Lung (tissue), 12 donors: ENCODE data around the gene JAK3. TPM values are rescaled to one million over a fixed set of nuclear protein-coding genes. Genes with fewer than 3 reads are reported as not detected.

Experiments
- ATAC-seq: fragments of 200-7000 bp; cut with Tn5 transposase; one replicate; pipeline ENCODE4 v1.9.1; 2020; ENCODE audit warnings: moderate number of reproducible peaks; ENCODE audit not compliant: insufficient read depth, low FRiP score
- DNase-seq, 3 donors: peaks; one replicate each; pipeline ENCODE4 v3.0.0-alpha.2; 2013 to 2017
- H3K27ac ChIP-seq, 2 donors: one replicate each; pipeline ENCODE4 v1.5.1; 2013; ENCODE audit warnings: mild to moderate bottlenecking in 2 of 2, moderate library complexity in 2 of 2, control low read depth in 1 of 2, inconsistent platforms in 1 of 2, low read depth in 1 of 2, low read length in 1 of 2
- H3K27me3 ChIP-seq, 3 donors: one replicate each; pipeline ENCODE4 v1.5.1; 2013; ENCODE audit warnings: low read length in 2 of 3; ENCODE audit not compliant: control insufficient read depth in 3 of 3, insufficient read depth in 3 of 3
- H3K36me3 ChIP-seq, 4 donors: one replicate each; pipeline ENCODE4 v1.5.1; 2013; ENCODE audit warnings: low read length in 4 of 4, mild to moderate bottlenecking in 1 of 4, moderate library complexity in 1 of 4; ENCODE audit not compliant: control insufficient read depth in 4 of 4, insufficient read depth in 4 of 4
- H3K4me1 ChIP-seq, 5 donors: one replicate each; pipeline ENCODE4 v1.5.1; 2013; ENCODE audit warnings: low read length in 5 of 5, mild to moderate bottlenecking in 2 of 5, moderate library complexity in 1 of 5; ENCODE audit not compliant: control insufficient read depth in 5 of 5, insufficient read depth in 5 of 5
- H3K4me3 ChIP-seq: one replicate; pipeline ENCODE4 v1.5.1; 2013; ENCODE audit warnings: mild to moderate bottlenecking, control low read depth, moderate library complexity
- H3K9ac ChIP-seq, 2 donors: one replicate each; pipeline ENCODE4 v1.5.1; 2013; ENCODE audit warnings: low read length in 2 of 2, control low read depth in 1 of 2; ENCODE audit not compliant: insufficient read depth in 1 of 2
- H3K9me3 ChIP-seq, 4 donors: one replicate each; pipeline ENCODE4 v1.5.1; 2013; ENCODE audit warnings: low read length in 3 of 4, mild to moderate bottlenecking in 1 of 4, moderate library complexity in 1 of 4; ENCODE audit not compliant: control insufficient read depth in 4 of 4, insufficient read depth in 3 of 4
- CTCF ChIP-seq: IDR thresholded peaks from 2 replicates; pipeline ENCODE4 v1.5.1; 2012; ENCODE audit warnings: mild to moderate bottlenecking; ENCODE audit errors: control extremely low read depth, extremely low read depth
- WGBS, 2 donors: extraction: QIAGEN DNeasy Blood & Tissue Kit; methylation state at CpG; one replicate each; pipeline ENCODE4 v1.1.7; 2013; 5-methylcytosine and 5-hydroxymethylcytosine counted together
- polyA plus RNA-seq, 2 donors: library from polyadenylated mRNA; stranded (reverse); fragments of 200-250 nt; gene quantifications; one replicate each; pipeline ENCODE4 v1.2.1, GENCODE V29; 2013
- total RNA-seq, 2 donors: library from RNA; depleted of rRNA in 1 of 2; stranded (reverse); fragments of >200 nt in 1 of 2; gene quantifications; one replicate each; pipeline ENCODE4 v1.2.1, GENCODE V29; 2014 to 2021
- donor health status: control.
- donor health status: control.
- donor health status: Bipolar disorder and iron deficiency.
- donor health status: healthy.
- donor health status: DM: yes; HTN: yes; CAD: no.

JAK3 gene
- total and polyA plus RNA-seq, 4 donors = 5.2 to 32.5 (median 18.0) TPM

- H3K9me3 ChIP-seq = no peaks in the 10 kb centered on the region
- no peaks in the 10 kb centered on the region for H3K36me3 ChIP-seq
- ATAC-seq (no peak), DNase-seq (peak in 2 of 3 donors; percentile 9 to 27)
- no peak for TF ChIP-seq CTCF
- no peak within 1 kb of the TSS for H3K27ac ChIP-seq
- no peak within 1 kb of the TSS for H3K4me3 ChIP-seq
- H3K27me3 ChIP-seq = peaks cover 0 to 38% (median 22%) of the 10 kb centered on the region in 3 donors
- no peak within 1 kb of the TSS for H3K9ac ChIP-seq
- WGBS, 2 donors = 5 to 6% methylated on average over 49 to 50 of the region's 50 CpGs
- no peaks in the 10 kb centered on the region for H3K4me1 ChIP-seq
Measured at GRCh38 chr19:17794731-17795494, 52.9 kb downstream of the JAK3 start, which contains the start of gene B3GNT3. Gene B3GNT3, plus strand, starts transcription at chr19:17795138. Its CDS starts 12,670 bp downstream, at chr19:17807808.

DNA sequence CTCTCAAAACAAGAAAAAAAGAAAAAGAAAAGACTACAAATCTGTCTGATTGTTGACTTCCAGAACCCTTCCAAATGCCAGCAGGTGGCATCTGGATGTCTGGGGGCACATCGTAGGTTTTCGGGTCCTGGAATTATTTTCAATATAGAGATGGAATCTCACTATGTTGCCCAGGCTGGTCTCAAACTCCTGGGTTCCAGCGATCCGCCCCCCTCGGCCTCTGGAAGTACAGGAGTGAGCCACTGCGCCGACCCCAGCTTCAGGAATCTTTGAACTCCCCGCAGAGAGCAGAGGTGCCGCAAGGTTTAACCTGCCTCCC is 53.4 kb downstream of the JAK3 start:
- ATAC-seq (no peak), DNase-seq (no peak)
- TF ChIP-seq CTCF = no peak
- Histone ChIP-seq H3K27ac (no peak overlapping the region), H3K4me1 (no peaks in the 10 kb centered on the region), H3K36me3 (no peaks in the 10 kb centered on the region), H3K27me3 (peaks cover 0 to 38% (median 22%) of the 10 kb centered on the region in 3 donors), H3K9me3 (no peaks in the 10 kb centered on the region), H3K9ac (no peak overlapping the region), H3K4me3 (no peak overlapping the region)
- WGBS, 2 donors = 60 to 73% methylated on average over 9 of the region's 9 CpGs

DNA sequence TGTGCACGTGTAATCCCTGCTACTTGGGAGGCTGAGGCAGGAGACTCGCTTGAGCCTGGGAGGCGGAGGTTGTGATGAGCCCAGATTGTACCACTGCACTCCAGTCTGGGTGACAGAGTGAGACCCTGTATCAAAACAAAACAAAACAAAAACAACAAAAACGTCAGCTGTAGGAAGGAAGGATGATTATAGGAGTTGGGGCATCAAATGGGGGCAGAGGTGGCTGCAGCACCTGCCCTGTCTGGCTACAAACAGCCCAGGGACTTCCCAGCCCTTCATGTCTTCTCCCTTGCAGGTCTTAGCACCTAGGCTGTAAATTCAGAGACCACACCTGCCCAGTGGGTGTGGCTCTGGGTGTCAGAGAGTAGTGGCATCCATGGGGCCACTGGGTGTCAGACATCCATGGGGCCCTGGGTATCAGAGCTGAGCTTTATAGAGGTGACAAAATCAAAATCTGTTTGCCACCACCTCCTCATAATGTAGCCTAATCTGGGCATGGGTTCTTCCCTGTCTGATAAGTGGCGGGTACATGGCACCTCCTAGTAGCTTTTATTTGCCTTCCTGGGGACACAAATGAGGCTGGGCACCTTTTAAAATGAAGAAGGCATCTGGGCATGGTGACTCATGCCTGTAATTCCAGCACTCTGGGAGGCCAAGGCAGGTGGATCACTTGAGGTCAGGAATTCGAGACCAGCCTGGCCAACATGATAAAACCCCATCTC is 57.6 kb downstream of the JAK3 start:
- H3K4me1 ChIP-seq = no peaks in the 10 kb centered on the region
- H3K9ac ChIP-seq = no peak overlapping the region
- no peak for DNase-seq
- 75 to 78% methylated on average over 6 of the region's 6 CpGs for WGBS, 2 donors
- no peak overlapping the region for H3K27ac ChIP-seq
- H3K9me3 ChIP-seq = no peaks in the 10 kb centered on the region
- no peak for ATAC-seq
- no peak for TF ChIP-seq CTCF
- no peaks in the 10 kb centered on the region for H3K36me3 ChIP-seq
- H3K4me3 ChIP-seq = no peak overlapping the region
- H3K27me3 ChIP-seq = peaks cover 0 to 17% (median 12%) of the 10 kb centered on the region in 3 donors
